ENCODE data around the gene SGMS1.
A peak's percentile ranks its signal among the peaks of the same experiment; 100 is the strongest.
"Not testable (repeated sequence)": the region's sequence is repeated elsewhere in the genome, so short reads cannot be mapped to it uniquely, and the experiment has no call there.

Gene SGMS1

GRCh38 chr10:50578949-50579348, 44.8 kb downstream of the SGMS1 start:
- no peak for DNase-seq

GRCh38 chr10:50577681-50578350, 45.9 kb downstream of the SGMS1 start:
- DNase-seq: no peak

GRCh38 chr10:50577010-50577409, 46.7 kb downstream of the SGMS1 start:
- no peak for DNase-seq

GRCh38 chr10:50576245-50576815, 47.4 kb downstream of the SGMS1 start:
- DNase-seq: no peak

GRCh38 chr10:50575477-50576244, 48.1 kb downstream of the SGMS1 start:
- no peak for DNase-seq

- DNase-seq: no peak
These were observed 48.8 kb downstream of the SGMS1 start for GRCh38 chr10:50574931-50575330.

GRCh38 chr10:50574305-50574704, 49.5 kb downstream of the SGMS1 start:
- no peak for DNase-seq

- no peak for DNase-seq
These were observed 51.7 kb downstream of the SGMS1 start for GRCh38 chr10:50572017-50572491.

GRCh38 chr10:50568750-50569149, 55.0 kb downstream of the SGMS1 start:
- DNase-seq: not testable (repeated sequence)

- DNase-seq: no peak
These were observed 56.4 kb downstream of the SGMS1 start for GRCh38 chr10:50567384-50567783.

- no peak for DNase-seq
These were observed 57.6 kb downstream of the SGMS1 start for GRCh38 chr10:50566150-50566549.

- DNase-seq: no peak
These were observed 58.3 kb downstream of the SGMS1 start for GRCh38 chr10:50565301-50566083.

GRCh38 chr10:50563906-50564305, 59.9 kb downstream of the SGMS1 start:
- no peak for DNase-seq

GRCh38 chr10:50561816-50562215, 61.9 kb downstream of the SGMS1 start:
- DNase-seq: no peak

- no peak for DNase-seq
These were observed 62.5 kb downstream of the SGMS1 start for GRCh38 chr10:50561266-50561665.

GRCh38 chr10:50560370-50560769, 63.4 kb downstream of the SGMS1 start:
- DNase-seq: no peak

- no peak for DNase-seq
These were observed 65.4 kb downstream of the SGMS1 start for GRCh38 chr10:50558371-50558770.

GRCh38 chr10:50557130-50557682, 66.5 kb downstream of the SGMS1 start:
- DNase-seq: no peak

- no peak for DNase-seq
These were observed 67.3 kb downstream of the SGMS1 start for GRCh38 chr10:50556237-50557120.

GRCh38 chr10:50554995-50555568, 68.7 kb downstream of the SGMS1 start:
- DNase-seq: peak; percentile 4

- DNase-seq: no peak
These were observed 69.3 kb downstream of the SGMS1 start for GRCh38 chr10:50554376-50554994.
